ENCODE measurements around the gene NR6A1.

The NR6A1 gene

GRCh38 chr9:124660341-124660801 lies 110.7 kb downstream of the NR6A1 start:
- no peaks in the 10 kb centered on the region for H3K27me3 ChIP-seq (ENCODE audit: control insufficient read depth, insufficient read depth, low read length)
- H3K27ac ChIP-seq (ENCODE audit: low read depth, low read length): peak overlapping the region; percentile 15
- peaks cover 5% of the 10 kb centered on the region for H3K4me1 ChIP-seq (ENCODE audit: control insufficient read depth, insufficient read depth, low read length)
- H3K9ac ChIP-seq (ENCODE audit: low read length): no peak overlapping the region
- no peaks in the 10 kb centered on the region for H3K36me3 ChIP-seq (ENCODE audit: control insufficient read depth, insufficient read depth, low read length)
- peak overlapping the region; percentile 84 for H3K4me3 ChIP-seq (ENCODE audit: low read length)

- no peak overlapping the region for H3K9ac ChIP-seq (ENCODE audit: low read length)
- H3K27me3 ChIP-seq (ENCODE audit: control insufficient read depth, insufficient read depth, low read length): no peaks in the 10 kb centered on the region
- H3K4me1 ChIP-seq (ENCODE audit: control insufficient read depth, insufficient read depth, low read length): peaks cover 5% of the 10 kb centered on the region
- H3K36me3 ChIP-seq (ENCODE audit: control insufficient read depth, insufficient read depth, low read length): no peaks in the 10 kb centered on the region
- H3K27ac ChIP-seq (ENCODE audit: low read depth, low read length): peak overlapping the region; percentile 72
- H3K4me3 ChIP-seq (ENCODE audit: low read length): peak overlapping the region; percentile 84
These were observed 111.9 kb downstream of the NR6A1 start for GRCh38 chr9:124659099-124659659.

- H3K27ac ChIP-seq (ENCODE audit: low read depth, low read length): peak overlapping the region; percentile 72
- H3K36me3 ChIP-seq (ENCODE audit: control insufficient read depth, insufficient read depth, low read length): no peaks in the 10 kb centered on the region
- H3K27me3 ChIP-seq (ENCODE audit: control insufficient read depth, insufficient read depth, low read length): no peaks in the 10 kb centered on the region
- H3K9ac ChIP-seq (ENCODE audit: low read length): no peak overlapping the region
- peaks cover 5% of the 10 kb centered on the region for H3K4me1 ChIP-seq (ENCODE audit: control insufficient read depth, insufficient read depth, low read length)
- H3K4me3 ChIP-seq (ENCODE audit: low read length): peak overlapping the region; percentile 84
These were observed 112.7 kb downstream of the NR6A1 start for GRCh38 chr9:124658165-124659017.

GRCh38 chr9:124657516-124657915 lies 113.6 kb downstream of the NR6A1 start:
- no peak overlapping the region for H3K4me3 ChIP-seq (ENCODE audit: low read length)
- no peaks in the 10 kb centered on the region for H3K27me3 ChIP-seq (ENCODE audit: control insufficient read depth, insufficient read depth, low read length)
- no peaks in the 10 kb centered on the region for H3K36me3 ChIP-seq (ENCODE audit: control insufficient read depth, insufficient read depth, low read length)
- no peak overlapping the region for H3K27ac ChIP-seq (ENCODE audit: low read depth, low read length)
- peaks cover 5% of the 10 kb centered on the region for H3K4me1 ChIP-seq (ENCODE audit: control insufficient read depth, insufficient read depth, low read length)
- H3K9ac ChIP-seq (ENCODE audit: low read length): no peak overlapping the region

- H3K4me3 ChIP-seq (ENCODE audit: low read length): no peak overlapping the region
- no peak overlapping the region for H3K27ac ChIP-seq (ENCODE audit: low read depth, low read length)
- H3K36me3 ChIP-seq (ENCODE audit: control insufficient read depth, insufficient read depth, low read length): no peaks in the 10 kb centered on the region
These were observed 116.7 kb downstream of the NR6A1 start for GRCh38 chr9:124654431-124654830.

GRCh38 chr9:124652615-124653393 lies 118.3 kb downstream of the NR6A1 start:
- no peaks in the 10 kb centered on the region for H3K36me3 ChIP-seq (ENCODE audit: control insufficient read depth, insufficient read depth, low read length)
- no peaks in the 10 kb centered on the region for H3K27me3 ChIP-seq (ENCODE audit: control insufficient read depth, insufficient read depth, low read length)
- H3K9ac ChIP-seq (ENCODE audit: low read length): no peak overlapping the region
- no peak overlapping the region for H3K4me3 ChIP-seq (ENCODE audit: low read length)
- H3K4me1 ChIP-seq (ENCODE audit: control insufficient read depth, insufficient read depth, low read length): no peaks in the 10 kb centered on the region
- no peak overlapping the region for H3K27ac ChIP-seq (ENCODE audit: low read depth, low read length)

More at GRCh38 chr9:124654431-124654830, 116.7 kb downstream of the NR6A1 start:
- no peaks in the 10 kb centered on the region for H3K27me3 ChIP-seq (ENCODE audit: control insufficient read depth, insufficient read depth, low read length)
- peaks cover 2% of the 10 kb centered on the region for H3K4me1 ChIP-seq (ENCODE audit: control insufficient read depth, insufficient read depth, low read length)
- H3K9ac ChIP-seq (ENCODE audit: low read length): no peak overlapping the region

- no peak overlapping the region for H3K27ac ChIP-seq (ENCODE audit: low read depth, low read length)
- no peaks in the 10 kb centered on the region for H3K27me3 ChIP-seq (ENCODE audit: control insufficient read depth, insufficient read depth, low read length)
- no peak overlapping the region for H3K9ac ChIP-seq (ENCODE audit: low read length)
- H3K36me3 ChIP-seq (ENCODE audit: control insufficient read depth, insufficient read depth, low read length): no peaks in the 10 kb centered on the region
- H3K4me1 ChIP-seq (ENCODE audit: control insufficient read depth, insufficient read depth, low read length): no peaks in the 10 kb centered on the region
- H3K4me3 ChIP-seq (ENCODE audit: low read length): no peak overlapping the region
These were observed 118.9 kb downstream of the NR6A1 start for GRCh38 chr9:124652203-124652602.

- Histone ChIP-seq H3K9ac (ENCODE audit: low read length) (no peak overlapping the region), H3K4me1 (ENCODE audit: control insufficient read depth, insufficient read depth, low read length) (no peaks in the 10 kb centered on the region), H3K4me3 (ENCODE audit: low read length) (no peak overlapping the region)
These were observed 125.8 kb downstream of the NR6A1 start for GRCh38 chr9:124645274-124645673.

GRCh38 chr9:124639637-124640036 lies 131.5 kb downstream of the NR6A1 start:
- Histone ChIP-seq H3K9ac (ENCODE audit: low read length) (no peak overlapping the region), H3K4me3 (ENCODE audit: low read length) (no peak overlapping the region), H3K27ac (ENCODE audit: low read depth, low read length) (no peak overlapping the region), H3K36me3 (ENCODE audit: control insufficient read depth, insufficient read depth, low read length) (no peaks in the 10 kb centered on the region), H3K27me3 (ENCODE audit: control insufficient read depth, insufficient read depth, low read length) (no peaks in the 10 kb centered on the region), H3K4me1 (ENCODE audit: control insufficient read depth, insufficient read depth, low read length) (no peaks in the 10 kb centered on the region)

More at GRCh38 chr9:124645274-124645673, 125.8 kb downstream of the NR6A1 start:
- H3K27me3 ChIP-seq (ENCODE audit: control insufficient read depth, insufficient read depth, low read length): no peaks in the 10 kb centered on the region
- no peaks in the 10 kb centered on the region for H3K36me3 ChIP-seq (ENCODE audit: control insufficient read depth, insufficient read depth, low read length)
- H3K27ac ChIP-seq (ENCODE audit: low read depth, low read length): no peak overlapping the region

GRCh38 chr9:124635285-124635684 lies 135.8 kb downstream of the NR6A1 start:
- H3K27me3 ChIP-seq (ENCODE audit: control insufficient read depth, insufficient read depth, low read length): no peaks in the 10 kb centered on the region
- H3K27ac ChIP-seq (ENCODE audit: low read depth, low read length): no peak overlapping the region
- H3K4me1 ChIP-seq (ENCODE audit: control insufficient read depth, insufficient read depth, low read length): no peaks in the 10 kb centered on the region
- no peak overlapping the region for H3K4me3 ChIP-seq (ENCODE audit: low read length)
- H3K36me3 ChIP-seq (ENCODE audit: control insufficient read depth, insufficient read depth, low read length): no peaks in the 10 kb centered on the region
- no peak overlapping the region for H3K9ac ChIP-seq (ENCODE audit: low read length)

GRCh38 chr9:124632077-124632621 lies 139.0 kb downstream of the NR6A1 start:
- H3K27me3 ChIP-seq (ENCODE audit: control insufficient read depth, insufficient read depth, low read length): no peaks in the 10 kb centered on the region
- H3K9ac ChIP-seq (ENCODE audit: low read length): no peak overlapping the region
- no peaks in the 10 kb centered on the region for H3K36me3 ChIP-seq (ENCODE audit: control insufficient read depth, insufficient read depth, low read length)
- no peak overlapping the region for H3K27ac ChIP-seq (ENCODE audit: low read depth, low read length)
- H3K4me3 ChIP-seq (ENCODE audit: low read length): no peak overlapping the region
- no peaks in the 10 kb centered on the region for H3K4me1 ChIP-seq (ENCODE audit: control insufficient read depth, insufficient read depth, low read length)

GRCh38 chr9:124631326-124631725 lies 139.8 kb downstream of the NR6A1 start:
- Histone ChIP-seq H3K27me3 (ENCODE audit: control insufficient read depth, insufficient read depth, low read length) (no peaks in the 10 kb centered on the region), H3K36me3 (ENCODE audit: control insufficient read depth, insufficient read depth, low read length) (no peaks in the 10 kb centered on the region), H3K4me3 (ENCODE audit: low read length) (no peak overlapping the region), H3K4me1 (ENCODE audit: control insufficient read depth, insufficient read depth, low read length) (no peaks in the 10 kb centered on the region), H3K27ac (ENCODE audit: low read depth, low read length) (no peak overlapping the region), H3K9ac (ENCODE audit: low read length) (no peak overlapping the region)

Data from rectal smooth muscle tissue (tissue), 1 donor.